Fibroblast of lung (primary cell): ENCODE results near the gene LMNA. TPM values are rescaled to one million over a fixed set of nuclear protein-coding genes. Genes with fewer than 3 reads are reported as not detected.
"Not testable (repeated sequence)": the region's sequence is repeated elsewhere in the genome, so short reads cannot be mapped to it uniquely, and the experiment has no call there.

Experiments used
- DNase-seq, 2 donors: peaks; one replicate each; pipeline versions ENCODE4 v3.0.0 to v3.0.0-alpha.2; 2010; ENCODE audit warnings: low read depth in 2 of 2
- H2AFZ ChIP-seq: 2 replicates; pipeline ENCODE4 v1.5.1; 2012; ENCODE audit warnings: low read length, control low read depth, inconsistent platforms
- H3K27ac ChIP-seq: 2 replicates; pipeline ENCODE4 v1.5.1; 2011; ENCODE audit warnings: low read length, control low read depth; ENCODE audit not compliant: insufficient read depth
- H3K27me3 ChIP-seq: 2 replicates; pipeline ENCODE4 v1.5.1; 2011; ENCODE audit warnings: mild to moderate bottlenecking, low read length; ENCODE audit not compliant: control insufficient read depth, insufficient read depth
- H3K36me3 ChIP-seq: 2 replicates; pipeline ENCODE4 v1.5.1; 2011; ENCODE audit warnings: low read length; ENCODE audit not compliant: control insufficient read depth, insufficient read depth
- H3K4me1 ChIP-seq: 2 replicates; pipeline ENCODE4 v1.5.1; 2011; ENCODE audit warnings: low read length; ENCODE audit not compliant: control insufficient read depth, insufficient read depth; ENCODE audit errors: extremely low read depth
- H3K4me2 ChIP-seq: 2 replicates; pipeline ENCODE4 v1.5.1; 2011; ENCODE audit warnings: low read length, control low read depth; ENCODE audit not compliant: insufficient read depth; ENCODE audit errors: extremely low read depth
- H3K4me3 ChIP-seq, 4 experiments: fragments of 200-600 bp in 1 of 4; sonication (generic) in 1 of 4; replicated peaks in 1 of 4; 2 replicates each; pipeline ENCODE4 v1.5.1; 2011 to 2016; ENCODE audit warnings: low read length in 4 of 4, low read depth in 3 of 4, mild to moderate bottlenecking in 3 of 4, control low read depth in 2 of 4, inconsistent platforms in 1 of 4, mixed read lengths in 1 of 4; ENCODE audit not compliant: insufficient read depth in 1 of 4; ENCODE audit errors: control extremely low read depth in 1 of 4
- H3K79me2 ChIP-seq: 2 replicates; pipeline ENCODE4 v1.5.1; 2012; ENCODE audit warnings: mild to moderate bottlenecking, low read length, inconsistent platforms; ENCODE audit not compliant: control insufficient read depth, insufficient read depth
- H3K9ac ChIP-seq: 2 replicates; pipeline ENCODE4 v1.5.1; 2011; ENCODE audit warnings: mild to moderate bottlenecking, low read length, control low read depth; ENCODE audit not compliant: insufficient read depth
- H3K9me3 ChIP-seq: 2 replicates; pipeline ENCODE4 v1.5.1; 2012; ENCODE audit warnings: low read depth, low read length; ENCODE audit not compliant: control insufficient read depth, insufficient read depth
- H4K20me1 ChIP-seq: 2 replicates; pipeline ENCODE4 v1.5.1; 2011; ENCODE audit warnings: low read length; ENCODE audit not compliant: control insufficient read depth, insufficient read depth; ENCODE audit errors: extremely low read depth
- polyA plus RNA-seq, 2 donors: library from polyadenylated mRNA; depleted of rRNA in 1 of 2; stranded (reverse) in 1 of 2; unstranded in 1 of 2; fragments of >200 nt; gene quantifications; 2 replicates each; pipeline ENCODE4 v1.2.1, GENCODE V29; 2011 to 2012; ENCODE audit warnings: missing spikeins in 1 of 2
- total RNA-seq: library from RNA; depleted of rRNA; stranded (reverse); fragments of >200 nt; gene quantifications from 2 replicates; pipeline ENCODE4 v1.2.1, GENCODE V29; 2014

LMNA gene
- total and polyA plus RNA-seq, 2 donors (not counting 1 experiment from before 2014, with no cell fraction given): 613 to 1,150 TPM

DNA sequence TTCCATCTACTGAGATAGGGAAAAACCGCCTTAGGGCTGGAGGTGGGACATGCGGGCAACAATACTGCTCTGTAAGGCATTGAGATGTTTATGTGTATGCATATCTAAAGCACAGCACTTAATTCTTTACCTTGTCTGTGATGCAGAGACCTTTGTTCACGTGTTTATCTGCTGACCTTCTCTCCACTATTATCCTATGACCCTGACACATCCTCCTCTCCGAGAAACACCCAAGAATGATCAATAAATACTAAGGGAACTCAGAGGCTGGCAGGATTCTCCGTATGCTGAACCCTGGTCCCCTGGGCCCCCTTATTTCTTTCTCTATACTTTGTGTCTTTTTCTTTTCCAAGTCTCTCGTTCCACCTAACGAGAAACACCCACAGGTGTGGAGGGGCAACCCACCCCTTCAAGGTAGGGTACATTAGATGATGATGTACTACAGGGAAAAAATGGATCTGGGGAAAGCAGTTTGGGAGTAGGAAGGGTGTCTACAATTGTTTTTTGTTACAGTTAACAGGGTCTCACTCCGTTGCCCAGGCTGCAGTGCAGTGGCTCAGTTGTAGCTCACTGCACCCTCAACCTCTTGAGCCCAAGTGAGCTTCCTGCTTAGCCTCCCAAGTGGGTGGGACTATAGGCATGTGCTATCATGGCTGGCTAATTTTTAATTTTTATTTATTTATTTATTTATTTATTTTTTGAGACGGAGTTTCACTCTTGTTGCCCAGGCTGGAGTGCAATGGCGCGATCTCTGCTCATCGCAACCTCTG, 67.7 kb downstream of the LMNA start:
- H3K9ac ChIP-seq, H3K4me3 ChIP-seq, H2AFZ ChIP-seq, H3K27ac ChIP-seq, H4K20me1 ChIP-seq, H3K9me3 ChIP-seq, H3K79me2 ChIP-seq, DNase-seq, H3K4me2 ChIP-seq, H3K36me3 ChIP-seq, H3K4me1 ChIP-seq: not testable (repeated sequence)
- peaks cover 11% of the 10 kb centered on the region for H3K27me3 ChIP-seq

DNA sequence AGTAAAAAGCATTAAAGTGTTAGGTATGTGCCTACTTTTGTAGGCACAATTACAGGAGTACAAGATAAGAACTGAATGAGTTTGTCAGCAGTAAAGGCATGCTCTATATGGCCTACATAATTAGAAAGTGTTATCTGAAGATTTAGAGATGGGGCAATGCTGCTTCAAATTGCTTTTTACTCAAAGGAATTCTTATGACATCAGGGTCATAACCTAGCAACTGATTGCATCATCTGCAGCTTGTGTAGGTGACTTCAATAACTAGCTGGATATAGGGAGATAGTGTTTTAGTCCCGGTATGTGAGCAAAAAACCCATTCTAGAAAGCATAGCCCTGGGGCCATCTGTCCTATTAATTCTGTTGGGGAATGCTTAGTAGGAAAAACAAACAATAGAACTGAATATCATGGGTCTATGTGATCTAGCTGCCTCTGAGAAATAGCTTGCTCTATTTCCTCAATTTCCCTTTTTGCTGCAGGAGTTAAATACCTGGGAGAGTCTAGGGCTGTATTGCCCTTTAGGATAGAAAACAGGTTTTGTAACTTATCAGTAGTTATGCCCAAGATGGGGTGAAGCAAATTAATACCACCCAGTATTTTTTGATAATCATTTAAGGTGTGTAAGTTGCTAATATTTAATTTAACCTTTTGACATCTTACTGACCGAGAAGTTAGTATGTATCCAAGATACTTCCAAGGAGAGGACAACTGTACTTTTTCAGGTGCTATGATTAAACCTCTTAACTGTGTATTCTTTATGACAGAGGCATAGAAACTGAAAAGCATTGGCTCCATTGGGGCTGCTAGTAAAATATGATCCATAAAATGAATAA, 72.1 kb downstream of the LMNA start:
- H3K4me3 ChIP-seq, H3K9me3 ChIP-seq: not testable (repeated sequence)

More for the DNA sequence above, 72.1 kb downstream of the LMNA start:
- H3K9ac ChIP-seq, H3K79me2 ChIP-seq, H3K36me3 ChIP-seq, H3K27me3 ChIP-seq, H3K4me2 ChIP-seq, DNase-seq, H4K20me1 ChIP-seq, H2AFZ ChIP-seq, H3K27ac ChIP-seq, H3K4me1 ChIP-seq: not testable (repeated sequence)

Other genes starting within 250 kb of the LMNA start
- gene RIT1, start 203.4 kb upstream of the LMNA start, total RNA-seq: 25.2 and 33.4 TPM in 2 replicates
- gene RIT1, start 203.4 kb upstream of the LMNA start, polyA plus RNA-seq: 51.0 and 56.8 TPM in 2 replicates
- 18.2 and 24.6 TPM in 2 replicates for gene KHDC4, start 180.3 kb upstream of the LMNA start, total RNA-seq
- gene KHDC4, start 180.3 kb upstream of the LMNA start, polyA plus RNA-seq: 19.5 and 25.4 TPM in 2 replicates
- gene RXFP4, start 173.1 kb upstream of the LMNA start, total RNA-seq: not detected in 2 replicates
- gene RXFP4, start 173.1 kb upstream of the LMNA start, polyA plus RNA-seq: not detected in 2 replicates
- 208 and 276 TPM in 2 replicates for gene ARHGEF2, start 136.2 kb upstream of the LMNA start, total RNA-seq
- gene ARHGEF2, start 136.2 kb upstream of the LMNA start, polyA plus RNA-seq: 93.9 and 103 TPM in 2 replicates
- gene SSR2, start 93.8 kb upstream of the LMNA start, total RNA-seq: 304 and 455 TPM in 2 replicates
- gene SSR2, start 93.8 kb upstream of the LMNA start, polyA plus RNA-seq: 673 and 941 TPM in 2 replicates
- 8.7 and 11.1 TPM in 2 replicates for gene UBQLN4, start 60.9 kb upstream of the LMNA start, total RNA-seq
- gene UBQLN4, start 60.9 kb upstream of the LMNA start, polyA plus RNA-seq: 12.5 and 26.0 TPM in 2 replicates
- gene LAMTOR2, start 59.9 kb upstream of the LMNA start, total RNA-seq: 75.0 and 84.7 TPM in 2 replicates
- 56.3 and 59.0 TPM in 2 replicates for gene LAMTOR2, start 59.9 kb upstream of the LMNA start, polyA plus RNA-seq
- not detected in 2 replicates for gene RAB25, start 53.6 kb upstream of the LMNA start, total RNA-seq
- gene RAB25, start 53.6 kb upstream of the LMNA start, polyA plus RNA-seq: not detected in 2 replicates
- gene MEX3A, start 32.2 kb upstream of the LMNA start, total RNA-seq: 1.5 and 1.7 TPM in 2 replicates
- gene MEX3A, start 32.2 kb upstream of the LMNA start, polyA plus RNA-seq: 0.96 and 2.1 TPM in 2 replicates
- gene SEMA4A, start 38.9 kb downstream of the LMNA start, total RNA-seq: 0.77 and 0.99 TPM in 2 replicates
- 0.24 and 0.27 TPM in 2 replicates for gene SEMA4A, start 38.9 kb downstream of the LMNA start, polyA plus RNA-seq
- gene SLC25A44, start 79.4 kb downstream of the LMNA start, total RNA-seq: 5.4 and 8.4 TPM in 2 replicates
- 32.1 and 35.4 TPM in 2 replicates for gene SLC25A44, start 79.4 kb downstream of the LMNA start, polyA plus RNA-seq
- gene PMF1, start 98.3 kb downstream of the LMNA start, total RNA-seq: 21.6 and 24.1 TPM in 2 replicates
- gene PMF1, start 98.3 kb downstream of the LMNA start, polyA plus RNA-seq: 46.8 and 57.6 TPM in 2 replicates
- 0.26 and 0.50 TPM in 2 replicates for gene BGLAP, start 127.5 kb downstream of the LMNA start, total RNA-seq
- gene BGLAP, start 127.5 kb downstream of the LMNA start, polyA plus RNA-seq: 0.12 and 0.34 TPM in 2 replicates
- gene PAQR6, start 133.3 kb downstream of the LMNA start, total RNA-seq: 0.26 and 0.33 TPM in 2 replicates
- gene PAQR6, start 133.3 kb downstream of the LMNA start, polyA plus RNA-seq: 0.05 and 0.17 TPM in 2 replicates
- 47.3 and 65.9 TPM in 2 replicates for gene SMG5, start 168.1 kb downstream of the LMNA start, total RNA-seq
- gene SMG5, start 168.1 kb downstream of the LMNA start, polyA plus RNA-seq: 18.6 and 21.6 TPM in 2 replicates
- gene TMEM79, start 169.6 kb downstream of the LMNA start, total RNA-seq: 2.8 and 3.6 TPM in 2 replicates
- 1.1 and 1.5 TPM in 2 replicates for gene TMEM79, start 169.6 kb downstream of the LMNA start, polyA plus RNA-seq
- gene GLMP, start 181.0 kb downstream of the LMNA start, total RNA-seq: 71.9 and 93.5 TPM in 2 replicates
- 40.4 and 46.3 TPM in 2 replicates for gene GLMP, start 181.0 kb downstream of the LMNA start, polyA plus RNA-seq
- not detected in 2 replicates for gene VHLL, start 184.6 kb downstream of the LMNA start, total RNA-seq
- not detected in 2 replicates for gene VHLL, start 184.6 kb downstream of the LMNA start, polyA plus RNA-seq
- gene CCT3, start 223.6 kb downstream of the LMNA start, total RNA-seq: 391 and 397 TPM in 2 replicates
- 251 and 407 TPM in 2 replicates for gene CCT3, start 223.6 kb downstream of the LMNA start, polyA plus RNA-seq
- 0.50 TPM in 1 of 2 replicates, not detected in the other for gene TSACC, start 223.8 kb downstream of the LMNA start, total RNA-seq
- 0.50 and 0.54 TPM in 2 replicates for gene TSACC, start 223.8 kb downstream of the LMNA start, polyA plus RNA-seq